Subcutaneous adipose tissue (tissue), 4 donors: ENCODE results near the gene TMEM89. TPM values are rescaled to one million over a fixed set of nuclear protein-coding genes. Genes with fewer than 3 reads are reported as not detected.

ENCODE experiments used
- CTCF ChIP-seq: fragments of 450-650 bp; IDR thresholded peaks from one replicate; pipeline ENCODE4 v1.5.1; 2016; ENCODE audit warnings: low read depth, mild to moderate bottlenecking, control low read depth, antibody characterized with exemption, moderate library complexity
- total RNA-seq, 4 donors: library from RNA; depleted of rRNA; stranded (reverse); fragments of >200 nt; gene quantifications; one replicate each; pipeline ENCODE4 v1.1.0, GENCODE V29; 2016

TMEM89 gene
- total RNA-seq, 4 donors from 2014 or later: not detected

GRCh38 chr3:48623851-48624547, 2.4 kb upstream of the TMEM89 start:
- no peak for TF ChIP-seq CTCF

GRCh38 chr3:48619541-48620524, 1.7 kb downstream of the TMEM89 start:
- TF ChIP-seq CTCF: no peak

GRCh38 chr3:48617559-48617958, 4.0 kb downstream of the TMEM89 start:
- no peak for TF ChIP-seq CTCF

- TF ChIP-seq CTCF: no peak
Observed at GRCh38 chr3:48614044-48614443, 7.5 kb downstream of the TMEM89 start.

- no peak for TF ChIP-seq CTCF
Observed at GRCh38 chr3:48612309-48612708, 9.3 kb downstream of the TMEM89 start.

GRCh38 chr3:48609088-48610005, 12.2 kb downstream of the TMEM89 start, which contains the start of gene UQCRC1:
TSS of gene UQCRC1 (minus strand) at chr3:48609646. CDS start at chr3:48609620, 26 bp downstream.
- no peak for TF ChIP-seq CTCF
